Spleen (tissue), 7 donors: ENCODE data around the gene FAM153A.
"Not testable (repeated sequence)": the region's sequence is repeated elsewhere in the genome, so short reads cannot be mapped to it uniquely, and the experiment has no call there.

Experiments used
- POLR2A ChIP-seq, 3 donors: fragments of 450-650 bp; IDR thresholded peaks; one replicate each; pipeline ENCODE4 v1.5.1; 2017; ENCODE audit warnings: antibody characterized with exemption in 3 of 3, mild to moderate bottlenecking in 1 of 3
- POLR2AphosphoS5 ChIP-seq, 3 donors: sonication (generic); formaldehyde crosslinking; IDR thresholded peaks; one replicate each; pipeline ENCODE4 v1.5.1; 2017; ENCODE audit warnings: antibody characterized with exemption in 3 of 3
- TF ChIP-seq, protein P1 (sequence below), 11 experiments: fragments of 200-600 bp in 7 of 11; fragments of 450-650 bp in 4 of 11; sonication (generic) in 4 of 11; IDR thresholded peaks in 8 of 11; conservative IDR thresholded peaks in 3 of 11; 1 replicate in 7 of 11; 2 replicates in 4 of 11; pipeline versions ENCODE4 v1.4.0 to v1.8.0; 2016 to 2021; ENCODE audit warnings: antibody characterized with exemption in 11 of 11, inconsistent platforms in 4 of 11, mild to moderate bottlenecking in 1 of 11
- donor health status: DM: no; HTN: no; CAD: no; lungs with moderate emphysema.
- donor health status: DM: no; HTN: no; CAD: no.
- donor health status: DM: no; HTN: no; CAD: no.

DNA sequence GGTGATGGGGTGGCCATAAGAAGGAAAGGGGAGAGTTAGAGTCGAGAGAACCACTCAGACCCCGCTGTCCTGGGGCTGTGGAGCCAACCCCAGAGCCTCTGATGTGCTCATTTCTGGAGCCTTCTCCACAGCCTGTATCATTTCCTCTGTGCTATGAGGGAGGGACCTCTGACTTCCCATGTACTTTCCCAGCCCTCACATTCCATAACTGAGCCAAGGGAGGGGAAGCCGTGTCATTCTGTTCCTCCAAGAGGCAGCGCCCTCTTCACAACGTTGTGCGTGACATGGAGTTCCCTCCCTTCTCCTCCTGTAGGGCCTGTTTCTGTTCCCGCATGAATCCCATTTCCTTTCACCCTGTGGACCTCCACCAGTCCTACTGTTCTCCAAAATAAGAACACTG is 57.8 kb downstream of the FAM153A start:
- not testable (repeated sequence) for TF ChIP-seq POLR2A (IDR thresholded peaks at IDR 0.05)
- TF ChIP-seq, protein P1, sequence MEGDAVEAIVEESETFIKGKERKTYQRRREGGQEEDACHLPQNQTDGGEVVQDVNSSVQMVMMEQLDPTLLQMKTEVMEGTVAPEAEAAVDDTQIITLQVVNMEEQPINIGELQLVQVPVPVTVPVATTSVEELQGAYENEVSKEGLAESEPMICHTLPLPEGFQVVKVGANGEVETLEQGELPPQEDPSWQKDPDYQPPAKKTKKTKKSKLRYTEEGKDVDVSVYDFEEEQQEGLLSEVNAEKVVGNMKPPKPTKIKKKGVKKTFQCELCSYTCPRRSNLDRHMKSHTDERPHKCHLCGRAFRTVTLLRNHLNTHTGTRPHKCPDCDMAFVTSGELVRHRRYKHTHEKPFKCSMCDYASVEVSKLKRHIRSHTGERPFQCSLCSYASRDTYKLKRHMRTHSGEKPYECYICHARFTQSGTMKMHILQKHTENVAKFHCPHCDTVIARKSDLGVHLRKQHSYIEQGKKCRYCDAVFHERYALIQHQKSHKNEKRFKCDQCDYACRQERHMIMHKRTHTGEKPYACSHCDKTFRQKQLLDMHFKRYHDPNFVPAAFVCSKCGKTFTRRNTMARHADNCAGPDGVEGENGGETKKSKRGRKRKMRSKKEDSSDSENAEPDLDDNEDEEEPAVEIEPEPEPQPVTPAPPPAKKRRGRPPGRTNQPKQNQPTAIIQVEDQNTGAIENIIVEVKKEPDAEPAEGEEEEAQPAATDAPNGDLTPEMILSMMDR (IDR thresholded peaks at IDR 0.05 in 8 of 11, conservative IDR thresholded peaks at IDR 0.05 in 3 of 11) = not testable (repeated sequence)
- TF ChIP-seq POLR2AphosphoS5 (IDR thresholded peaks at IDR 0.05) = peak in 1 of 3 donors; percentile 12
